Iris pigment epithelial cell (primary cell): ENCODE data around the gene GJA3.
A peak's percentile ranks its signal among the peaks of the same experiment; 100 is the strongest.

Experiments
- DNase-seq: peaks from one replicate; pipeline ENCODE4 v3.0.0-alpha.2; 2011; ENCODE audit warnings: low read depth

Gene GJA3

DNA sequence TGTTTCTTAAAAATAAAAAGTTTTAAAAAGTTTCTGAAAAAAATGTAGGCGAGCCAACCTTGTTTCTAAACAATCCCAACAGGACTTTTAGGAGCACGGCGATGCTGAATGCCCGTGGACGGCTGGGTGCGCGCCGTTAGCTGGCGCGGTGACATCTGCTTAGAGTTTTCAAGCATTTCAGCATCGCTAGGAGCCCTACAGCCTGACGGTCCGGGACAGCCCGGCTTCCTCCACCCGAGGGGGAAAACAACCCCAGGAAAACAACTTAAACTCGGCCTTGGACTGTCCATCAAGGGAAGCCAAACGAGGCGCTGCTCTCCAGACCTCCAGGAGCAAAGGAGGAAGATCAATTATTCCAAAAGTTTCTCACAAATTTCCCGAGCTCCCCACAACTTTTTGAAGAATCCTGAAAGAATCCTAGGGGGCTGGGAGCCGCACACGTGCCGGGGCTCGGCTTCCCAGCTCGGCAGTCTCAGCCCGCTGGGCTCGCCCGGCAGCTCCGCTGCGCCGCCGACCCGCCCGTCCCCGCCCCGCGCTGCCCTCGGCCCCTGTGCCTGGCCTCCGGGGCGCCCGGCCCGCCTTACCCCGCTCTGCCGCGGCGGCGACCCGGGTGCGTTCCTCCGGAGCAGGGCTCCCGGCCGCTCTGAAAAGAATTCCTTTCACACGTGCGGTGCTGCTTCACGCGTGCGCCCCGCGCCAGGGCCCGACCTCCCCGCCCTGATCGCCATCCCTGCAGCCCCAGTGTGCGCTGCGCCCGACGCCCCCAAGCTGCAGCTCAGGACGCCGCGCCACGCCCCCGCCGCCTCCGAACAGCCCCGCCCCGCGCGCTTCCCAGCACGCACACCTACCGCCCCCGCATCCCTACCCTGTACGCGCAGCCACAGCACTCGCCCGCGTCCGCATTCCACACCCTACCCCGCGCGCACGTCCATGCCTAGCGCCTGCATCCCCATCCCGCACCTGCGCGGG is at the start of gene GJA3:
TSS of gene GJA3 (minus strand) at position 747 of the 969 bp plus-strand sequence. CDS start 17,764 bp downstream, outside the sequence.
- DNase-seq: peak; percentile 24

DNA sequence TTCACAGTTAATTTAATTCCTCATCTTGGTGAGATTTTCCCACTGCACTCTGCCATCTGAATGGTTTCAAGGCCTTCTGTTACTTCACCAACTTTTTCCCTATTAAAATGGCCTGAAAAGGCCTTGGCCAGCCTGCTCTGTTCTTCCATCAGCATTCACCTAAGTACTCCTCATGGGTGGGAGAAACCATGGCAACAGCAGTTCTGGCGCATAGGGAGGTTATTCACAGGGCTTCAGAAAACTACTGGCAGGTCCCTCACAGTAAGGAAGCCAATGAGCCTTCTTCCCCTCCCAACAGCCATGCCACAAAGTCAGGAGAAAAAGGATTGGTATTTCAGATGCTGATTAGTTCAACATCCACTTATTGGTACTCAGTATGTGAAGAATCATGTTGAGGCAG is 49.1 kb upstream of the GJA3 start:
- DNase-seq: no peak

DNA sequence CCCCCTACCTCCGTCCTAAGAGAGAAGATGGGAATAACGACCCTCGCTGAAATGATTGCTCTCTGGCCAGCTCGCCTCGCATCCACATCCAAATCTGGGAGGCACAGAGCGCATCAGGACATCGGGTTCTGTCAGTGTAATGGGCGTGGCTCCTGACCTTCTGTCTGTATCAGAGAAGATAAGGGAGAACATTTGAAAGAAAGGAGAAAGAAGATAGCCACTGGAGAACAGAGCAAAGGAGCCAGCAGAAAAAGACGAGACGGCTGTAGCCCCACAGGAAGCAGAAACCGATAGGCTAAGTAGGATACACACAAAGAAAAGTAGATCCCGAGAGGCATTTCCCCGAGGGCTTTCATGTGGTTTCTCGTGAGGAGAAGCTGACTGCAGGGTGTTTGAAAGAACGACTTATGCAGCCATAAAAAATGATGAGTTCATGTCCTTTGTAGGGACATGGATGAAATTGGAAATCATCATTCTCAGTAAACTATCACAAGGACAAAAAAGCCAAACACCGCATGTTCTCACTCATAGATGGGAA is 45.9 kb upstream of the GJA3 start:
- DNase-seq: no peak

DNA sequence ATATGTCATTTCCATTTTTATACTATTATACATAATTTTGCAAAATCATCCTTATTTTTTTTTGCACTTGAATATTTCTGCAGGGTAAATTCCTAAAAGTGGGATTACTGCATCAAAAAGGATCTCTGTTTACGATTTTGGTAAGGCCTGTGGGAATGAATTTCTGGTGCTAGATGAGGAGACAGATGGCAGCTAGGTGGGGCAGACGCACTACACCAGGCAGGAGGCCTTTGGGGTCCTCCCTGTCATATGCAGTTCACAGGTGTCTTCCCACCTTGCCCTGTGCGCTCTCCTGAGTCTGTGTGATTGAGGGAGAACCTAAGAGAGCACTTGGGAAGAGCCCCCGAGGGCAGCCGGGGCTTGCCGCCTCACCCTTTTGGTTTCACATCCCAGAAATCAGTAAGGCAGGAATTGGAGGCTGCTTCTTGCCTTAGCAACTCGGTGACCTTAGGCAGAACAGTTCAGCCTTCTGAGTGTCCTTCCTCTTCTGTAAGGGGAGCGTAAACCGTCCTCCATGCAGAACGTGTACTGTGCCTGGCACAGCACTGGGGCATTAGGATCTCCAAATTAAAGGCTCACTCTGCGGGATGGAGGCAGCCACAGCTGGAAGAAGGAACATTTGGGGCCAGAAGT is 45.3 kb upstream of the GJA3 start:
- DNase-seq: no peak

DNA sequence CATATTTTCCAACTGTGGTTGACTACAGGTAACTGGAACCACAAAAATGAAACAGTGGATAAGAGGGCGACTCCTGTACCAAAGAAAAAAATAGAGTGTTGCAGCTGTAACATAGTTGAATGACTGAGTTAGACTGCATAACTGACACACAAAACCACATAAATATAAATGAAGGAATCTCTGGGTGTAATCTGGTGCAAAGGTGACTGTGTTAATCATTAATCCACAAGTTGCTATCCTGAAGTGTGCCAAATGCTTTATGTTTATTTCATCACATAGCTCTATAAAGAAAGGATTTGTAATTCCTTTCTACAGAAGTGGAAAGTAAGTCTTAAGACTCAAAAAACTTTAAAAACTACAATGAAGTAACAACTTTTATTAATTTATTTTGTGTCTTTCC is 37.9 kb upstream of the GJA3 start:
- DNase-seq: no peak

DNA sequence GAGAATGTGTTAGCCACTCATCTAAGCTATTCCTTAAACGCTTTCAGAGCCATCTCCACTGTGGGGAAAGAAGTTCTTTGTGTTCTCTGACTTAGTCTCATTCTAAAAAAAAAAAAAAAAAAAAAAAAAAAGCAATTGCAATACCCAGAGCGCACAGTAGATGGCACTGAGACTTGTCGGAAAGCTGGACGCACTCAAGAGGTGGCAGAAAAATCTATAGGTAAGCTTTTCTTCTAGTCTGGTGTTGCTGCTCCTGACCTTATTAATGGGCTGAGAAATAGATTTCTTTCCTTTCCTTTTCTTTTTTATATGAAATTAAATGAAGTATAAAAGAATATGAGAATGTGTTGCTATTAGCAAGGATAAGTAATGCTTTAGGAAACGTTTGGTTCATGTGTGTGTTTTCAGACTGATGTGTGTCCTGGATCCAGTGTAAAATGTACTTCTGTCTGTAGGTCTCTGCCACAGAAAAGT is 36.5 kb upstream of the GJA3 start:
- DNase-seq: peak; percentile 43

DNA sequence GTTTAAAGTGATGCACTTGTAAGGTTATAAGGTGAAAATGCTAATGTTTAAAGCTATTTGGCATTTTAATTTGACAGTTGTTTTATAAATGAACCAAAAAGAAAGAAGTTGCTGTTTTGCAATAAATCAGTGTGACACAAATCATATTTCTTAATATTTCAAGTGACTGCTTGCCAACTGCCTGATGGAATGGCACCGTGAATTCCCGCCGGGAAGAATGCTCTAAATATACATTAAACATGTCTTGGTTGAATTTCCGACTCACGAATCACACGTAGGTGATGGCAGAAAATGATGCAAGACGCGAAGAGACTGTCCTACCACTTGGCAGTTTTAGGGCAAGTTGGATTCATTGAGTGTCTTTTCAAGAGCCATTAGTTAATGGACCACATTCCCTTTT is 34.9 kb upstream of the GJA3 start:
- no peak for DNase-seq

DNA sequence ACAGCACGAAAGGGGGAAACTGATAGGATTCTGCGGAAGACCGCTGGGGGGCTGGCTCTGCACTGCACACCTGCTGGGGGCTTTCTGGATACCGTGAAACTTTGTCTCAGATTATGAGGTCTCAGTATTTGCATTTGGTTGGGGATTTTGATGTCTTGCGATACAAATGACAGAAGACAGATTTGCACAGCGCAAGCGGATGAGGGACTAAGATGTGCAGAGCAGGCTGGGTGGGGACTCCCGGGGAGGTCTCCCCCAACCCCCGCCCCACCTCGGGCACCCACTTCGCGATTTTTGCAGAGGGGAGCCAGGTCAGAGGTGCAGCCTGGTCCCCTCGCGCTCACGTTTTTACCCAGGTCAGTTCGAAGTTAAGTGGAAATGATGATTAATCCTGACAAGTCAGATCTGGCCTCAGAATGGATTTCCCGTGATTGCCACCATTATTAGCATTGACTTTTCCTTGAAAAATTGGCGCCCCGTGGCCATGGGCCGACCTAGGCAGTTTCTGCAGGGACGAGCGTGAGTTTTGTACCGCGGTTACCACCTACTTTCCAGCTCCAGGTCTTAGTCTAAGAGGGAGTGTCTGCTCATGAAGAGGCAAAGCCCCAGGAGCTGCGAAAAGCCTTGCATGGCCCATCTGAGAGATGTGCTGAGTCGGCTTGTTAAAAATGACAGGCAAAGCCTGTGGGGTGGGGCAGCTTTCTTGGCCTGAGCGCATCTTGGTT is 33.2 kb upstream of the GJA3 start:
- no peak for DNase-seq

DNA sequence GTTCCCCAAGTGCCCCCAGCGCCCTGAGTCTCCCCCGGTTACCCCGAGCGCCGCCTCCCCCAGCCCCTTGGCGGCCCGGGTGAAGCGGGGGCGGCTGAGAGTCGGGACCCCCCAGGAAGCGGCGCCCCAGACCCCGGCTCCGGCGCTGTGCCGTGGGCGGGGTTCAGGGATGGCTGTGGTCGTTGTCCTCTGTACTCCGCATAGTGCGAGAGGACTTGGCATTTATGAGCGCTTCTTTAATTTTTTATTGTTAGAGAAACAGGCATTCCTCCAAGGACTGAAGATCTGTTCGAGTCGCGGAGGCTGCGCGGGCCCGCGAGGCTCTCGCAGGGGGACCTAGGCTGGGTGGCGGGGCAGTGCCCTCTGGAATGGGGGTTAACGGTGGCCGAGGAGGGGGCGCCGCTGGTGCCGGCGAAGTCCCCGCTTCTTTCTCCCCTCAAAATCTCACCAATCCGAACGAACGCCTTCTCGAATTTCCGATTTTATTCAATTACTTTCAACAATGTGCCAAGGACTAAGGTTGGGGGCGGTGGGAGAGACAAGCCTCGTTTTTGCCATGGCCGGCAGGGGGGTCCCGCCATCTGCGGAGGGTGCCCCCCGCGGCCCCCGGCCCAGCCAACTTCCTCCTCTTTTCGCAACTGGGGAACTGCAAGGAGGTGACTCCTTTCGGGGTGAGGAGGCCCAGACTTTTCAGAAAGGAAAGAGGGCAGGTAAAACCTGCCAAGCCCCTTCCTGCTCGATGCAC is 32.5 kb upstream of the GJA3 start:
- no peak for DNase-seq

DNA sequence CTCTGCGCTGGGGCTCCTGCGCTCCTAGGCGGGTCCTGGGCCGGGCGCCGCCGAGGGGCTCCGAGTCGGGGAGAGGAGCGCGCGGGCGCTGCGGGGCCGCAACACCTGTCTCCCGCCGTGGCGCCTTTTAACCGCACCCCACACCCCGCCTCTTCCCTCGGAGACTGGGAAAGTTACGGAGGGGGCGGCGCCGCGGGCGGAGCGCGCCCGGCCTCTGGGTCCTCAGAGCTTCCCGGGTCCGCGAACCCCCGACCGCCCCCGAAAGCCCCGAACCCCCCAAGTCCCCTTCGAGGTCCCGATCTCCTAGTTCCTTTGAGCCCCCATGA is 31.9 kb upstream of the GJA3 start, which contains the start of gene GJB2:
TSS of gene GJB2 (minus strand) at position 103 of the 326 bp plus-strand sequence. CDS start 3,357 bp downstream, outside the sequence.
- DNase-seq: no peak

DNA sequence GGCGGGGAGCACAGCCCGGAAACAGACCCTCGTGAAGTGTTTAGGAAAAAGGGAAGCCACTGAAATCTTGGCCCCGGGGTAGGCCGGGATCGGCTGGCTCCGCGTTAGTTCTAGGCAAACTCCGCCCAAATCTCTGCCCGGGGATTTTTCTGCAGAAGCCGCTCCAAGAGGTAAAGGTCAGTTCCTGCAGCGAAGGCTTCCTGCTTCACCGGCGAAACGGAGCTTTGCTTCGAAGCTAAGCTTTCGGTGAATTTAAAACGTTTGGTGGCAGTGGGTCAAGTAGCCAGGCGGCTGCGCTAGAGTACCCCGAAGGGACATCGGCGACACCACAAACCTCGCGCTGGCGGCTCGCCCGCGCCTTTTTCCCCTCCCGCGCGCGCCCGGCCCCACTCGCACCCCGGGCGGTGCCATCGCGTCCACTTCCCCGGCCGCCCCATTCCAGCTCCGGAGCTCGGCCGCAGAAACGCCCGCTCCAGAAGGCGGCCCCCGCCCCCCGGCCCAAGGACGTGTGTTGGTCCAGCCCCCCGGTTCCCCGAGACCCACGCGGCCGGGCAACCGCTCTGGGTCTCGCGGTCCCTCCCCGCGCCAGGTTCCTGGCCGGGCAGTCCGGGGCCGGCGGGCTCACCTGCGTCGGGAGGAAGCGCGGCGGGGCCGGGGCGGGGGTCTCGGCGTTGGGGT is 31.4 kb upstream of the GJA3 start:
- no peak for DNase-seq

DNA sequence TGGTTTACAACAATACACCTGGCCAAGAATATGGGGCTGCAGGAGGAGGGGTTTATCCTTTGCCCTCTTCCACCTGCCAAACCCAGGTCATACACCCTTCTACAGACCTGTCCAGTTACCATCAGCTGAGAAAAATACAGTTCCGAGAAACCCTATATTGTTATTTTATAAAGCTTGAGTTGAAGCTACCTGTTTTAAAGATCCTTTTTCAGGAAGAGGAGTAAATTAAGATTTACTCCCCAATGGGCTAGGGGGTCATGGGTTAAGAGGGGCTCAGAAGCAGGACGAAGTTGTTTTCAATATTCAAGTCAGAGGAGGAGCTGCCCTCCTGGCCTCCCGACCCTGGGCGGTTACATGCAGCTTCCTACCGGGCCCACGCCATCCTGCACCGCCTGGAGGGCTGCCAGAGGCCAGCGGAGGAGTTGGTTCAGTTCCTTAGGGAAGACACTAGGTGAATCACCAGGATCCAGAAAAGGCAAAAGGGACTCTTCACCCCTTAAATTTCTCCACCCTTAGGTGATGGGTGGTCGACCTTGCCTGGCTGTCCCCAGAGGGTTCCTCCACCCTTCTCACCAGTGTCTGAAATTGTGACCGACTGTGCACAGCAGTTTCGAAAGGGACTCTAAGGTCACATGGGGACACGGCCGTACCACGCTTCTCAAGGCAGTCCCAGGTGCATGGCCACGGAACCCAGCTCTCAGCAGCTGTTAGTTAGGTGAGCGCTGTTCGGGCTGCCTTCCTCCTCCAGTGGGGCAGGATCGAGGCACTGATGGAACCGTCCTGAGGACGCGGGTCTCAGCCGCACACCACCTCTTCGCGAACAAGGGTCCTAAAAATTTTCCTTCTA is 30.7 kb upstream of the GJA3 start:
- DNase-seq: no peak

DNA sequence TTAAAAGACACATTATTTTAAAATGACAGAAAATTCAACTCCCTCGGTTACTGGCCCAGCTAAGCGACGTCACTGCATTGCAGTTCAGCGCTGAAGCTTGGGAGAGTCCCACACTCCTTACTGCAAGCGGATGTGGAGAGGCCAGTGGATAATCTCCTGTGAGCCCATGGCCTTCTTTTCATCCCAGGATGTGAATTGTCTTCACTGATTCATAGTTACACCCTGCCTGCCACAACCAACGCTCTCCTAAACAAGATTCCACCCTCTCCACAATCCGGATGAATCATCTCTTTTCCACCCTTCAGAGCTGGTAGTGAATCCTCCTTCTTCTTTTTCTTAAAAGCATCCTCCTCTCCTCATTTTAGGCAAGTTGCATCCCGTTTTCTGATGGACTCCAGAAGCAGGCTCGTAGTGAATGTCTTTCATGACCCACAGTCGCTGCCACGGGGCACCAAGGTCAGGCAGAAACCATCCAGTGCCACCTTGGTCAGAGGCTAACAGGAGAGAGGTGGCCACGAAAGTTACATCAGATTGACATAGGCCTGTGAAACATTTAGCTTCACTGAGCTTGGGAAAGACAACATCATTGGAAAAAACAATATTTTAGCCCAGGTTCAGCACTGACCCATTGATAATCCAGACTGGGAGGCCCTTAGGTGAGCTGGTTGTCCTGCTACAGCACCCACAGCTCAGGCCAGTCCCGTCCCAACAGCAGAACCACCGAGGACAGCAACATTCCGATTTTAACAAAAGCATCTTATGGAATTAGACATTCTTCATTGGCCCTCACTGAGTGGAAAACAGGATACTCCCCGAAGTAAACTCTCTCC is 29.8 kb upstream of the GJA3 start:
- peak; percentile 47 for DNase-seq

DNA sequence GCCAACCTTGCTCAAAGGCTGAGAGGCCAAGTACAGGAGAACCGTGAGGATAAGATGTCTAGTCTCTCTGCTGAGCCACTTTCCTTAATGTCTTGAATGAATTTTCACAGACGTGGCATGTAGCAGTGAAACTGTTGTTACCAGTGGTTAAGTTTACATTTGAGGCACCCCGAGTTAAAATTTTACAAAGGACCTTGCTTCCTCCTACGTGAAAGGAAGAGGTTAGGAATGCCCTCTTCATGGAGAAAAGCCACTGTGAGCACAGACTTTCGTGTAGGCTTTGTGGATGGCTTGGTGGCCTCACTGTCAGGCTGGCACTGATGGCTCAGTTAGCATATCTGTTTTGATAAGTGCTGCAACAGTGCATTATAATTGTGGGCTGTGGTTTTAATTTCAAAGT is 29.2 kb upstream of the GJA3 start:
- DNase-seq: no peak

DNA sequence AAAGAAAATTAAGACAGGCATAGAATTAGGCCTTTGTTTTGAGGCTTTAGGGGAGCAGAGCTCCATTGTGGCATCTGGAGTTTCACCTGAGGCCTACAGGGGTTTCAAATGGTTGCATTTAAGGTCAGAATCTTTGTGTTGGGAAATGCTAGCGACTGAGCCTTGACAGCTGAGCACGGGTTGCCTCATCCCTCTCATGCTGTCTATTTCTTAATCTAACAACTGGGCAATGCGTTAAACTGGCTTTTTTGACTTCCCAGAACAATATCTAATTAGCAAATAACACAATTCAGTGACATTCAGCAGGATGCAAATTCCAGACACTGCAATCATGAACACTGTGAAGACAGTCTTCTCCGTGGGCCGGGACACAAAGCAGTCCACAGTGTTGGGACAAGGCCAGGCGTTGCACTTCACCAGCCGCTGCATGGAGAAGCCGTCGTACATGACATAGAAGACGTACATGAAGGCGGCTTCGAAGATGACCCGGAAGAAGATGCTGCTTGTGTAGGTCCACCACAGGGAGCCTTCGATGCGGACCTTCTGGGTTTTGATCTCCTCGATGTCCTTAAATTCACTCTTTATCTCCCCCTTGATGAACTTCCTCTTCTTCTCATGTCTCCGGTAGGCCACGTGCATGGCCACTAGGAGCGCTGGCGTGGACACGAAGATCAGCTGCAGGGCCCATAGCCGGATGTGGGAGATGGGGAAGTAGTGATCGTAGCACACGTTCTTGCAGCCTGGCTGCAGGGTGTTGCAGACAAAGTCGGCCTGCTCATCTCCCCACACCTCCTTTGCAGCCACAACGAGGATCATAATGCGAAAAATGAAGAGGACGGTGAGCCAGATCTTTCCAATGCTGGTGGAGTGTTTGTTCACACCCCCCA is 28.1 kb upstream of the GJA3 start:
- no peak for DNase-seq

DNA sequence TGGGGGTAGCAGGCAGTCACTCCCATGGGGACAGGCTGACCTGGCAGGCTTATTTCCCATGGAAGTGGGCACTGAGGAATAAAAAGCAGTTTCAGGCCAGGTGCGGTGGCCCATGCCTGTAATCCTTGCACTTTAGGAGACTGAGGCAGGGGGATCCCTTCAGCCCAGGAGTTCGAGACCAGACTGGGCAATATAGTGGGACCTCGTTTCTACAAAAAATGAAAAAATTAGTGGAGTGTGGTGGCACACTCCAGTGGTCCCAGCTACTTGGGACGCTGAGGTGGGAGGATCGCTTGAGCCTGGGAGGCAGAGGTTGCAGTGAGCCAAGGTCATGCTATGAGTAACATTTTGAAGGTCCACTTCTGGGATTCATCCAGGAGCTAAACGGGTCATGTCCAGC is 25.9 kb upstream of the GJA3 start:
- DNase-seq: no peak

DNA sequence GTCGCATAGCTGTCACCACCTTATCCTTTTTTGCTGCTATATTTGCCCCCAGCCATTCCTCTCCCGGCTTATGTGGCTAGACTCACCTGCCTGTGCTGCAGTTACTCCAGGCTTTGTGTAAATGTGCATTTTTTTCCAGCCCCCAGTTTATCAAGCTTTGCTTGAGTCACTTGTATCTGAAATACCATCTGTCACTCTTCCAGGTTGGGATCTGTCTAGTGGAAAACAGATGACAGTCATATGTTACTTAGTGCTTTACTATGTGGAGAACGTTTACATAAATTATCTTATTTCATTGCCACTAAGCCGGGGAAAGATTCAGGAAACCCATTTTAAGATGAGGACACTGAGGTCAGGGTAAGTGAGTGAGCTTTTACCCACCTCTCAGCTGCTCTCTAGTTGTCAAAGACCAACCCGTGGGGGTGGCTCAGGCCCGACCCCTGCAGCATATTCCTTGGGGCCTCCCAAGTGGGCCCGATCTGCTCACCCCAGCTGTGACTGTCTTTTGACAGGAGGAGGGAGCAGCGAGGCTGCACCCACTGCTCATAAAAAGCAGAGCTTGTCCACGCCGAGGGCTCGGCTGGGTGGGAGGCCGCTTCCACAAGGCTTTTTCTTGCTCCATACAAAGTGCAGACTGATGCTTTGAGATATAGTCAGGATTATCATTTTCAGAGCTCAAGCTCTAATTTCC is 24.7 kb upstream of the GJA3 start:
- DNase-seq: no peak
